PC-9 (cell line): Measurements from ENCODE around the gene RPL38.

Experiments used
- CTCF ChIP-seq: fragments of 200-600 bp; sonication (generic); conservative IDR thresholded peaks from 2 replicates; pipeline ENCODE4 v1.6.1; 2017; ENCODE audit warnings: mixed run types, antibody characterized with exemption, mild to moderate bottlenecking, moderate library complexity
- EZH2 ChIP-seq: fragments of 200-600 bp; sonication (generic); IDR thresholded peaks from 2 replicates; pipeline ENCODE4 v1.8.0; 2017; ENCODE audit warnings: antibody characterized with exemption, low read depth

DNA sequence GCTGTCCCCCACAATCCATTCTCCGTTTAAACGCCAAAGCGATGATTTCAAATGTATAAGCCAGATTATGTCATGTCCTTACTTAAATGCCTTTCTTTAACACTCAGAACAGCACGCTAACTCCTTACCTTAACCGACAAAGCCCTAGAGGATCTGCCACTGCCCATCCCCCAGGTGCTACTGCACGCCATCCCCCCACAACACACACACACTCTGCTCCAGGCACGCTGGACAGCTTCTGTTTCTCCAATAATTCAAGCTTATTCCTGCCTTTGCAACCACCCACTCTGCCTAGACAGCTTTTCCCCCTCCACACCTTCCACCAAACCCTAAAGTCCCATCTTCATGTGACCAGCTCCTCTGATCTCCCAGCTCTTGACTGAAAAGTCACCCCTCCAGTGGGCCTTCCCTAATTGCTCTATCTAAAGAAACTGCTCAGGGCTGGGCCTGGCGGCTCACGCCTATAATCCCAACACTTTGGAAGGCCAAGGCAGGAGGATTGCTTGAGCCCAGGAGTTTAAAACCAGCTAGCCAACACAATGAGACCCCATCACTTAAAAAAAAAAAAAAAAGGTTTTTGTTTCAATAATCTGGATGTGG is 38.9 kb upstream of the RPL38 start:
- TF ChIP-seq EZH2 (no peak), CTCF (no peak)
